ENCODE data around the gene CNTN4.

DNA sequence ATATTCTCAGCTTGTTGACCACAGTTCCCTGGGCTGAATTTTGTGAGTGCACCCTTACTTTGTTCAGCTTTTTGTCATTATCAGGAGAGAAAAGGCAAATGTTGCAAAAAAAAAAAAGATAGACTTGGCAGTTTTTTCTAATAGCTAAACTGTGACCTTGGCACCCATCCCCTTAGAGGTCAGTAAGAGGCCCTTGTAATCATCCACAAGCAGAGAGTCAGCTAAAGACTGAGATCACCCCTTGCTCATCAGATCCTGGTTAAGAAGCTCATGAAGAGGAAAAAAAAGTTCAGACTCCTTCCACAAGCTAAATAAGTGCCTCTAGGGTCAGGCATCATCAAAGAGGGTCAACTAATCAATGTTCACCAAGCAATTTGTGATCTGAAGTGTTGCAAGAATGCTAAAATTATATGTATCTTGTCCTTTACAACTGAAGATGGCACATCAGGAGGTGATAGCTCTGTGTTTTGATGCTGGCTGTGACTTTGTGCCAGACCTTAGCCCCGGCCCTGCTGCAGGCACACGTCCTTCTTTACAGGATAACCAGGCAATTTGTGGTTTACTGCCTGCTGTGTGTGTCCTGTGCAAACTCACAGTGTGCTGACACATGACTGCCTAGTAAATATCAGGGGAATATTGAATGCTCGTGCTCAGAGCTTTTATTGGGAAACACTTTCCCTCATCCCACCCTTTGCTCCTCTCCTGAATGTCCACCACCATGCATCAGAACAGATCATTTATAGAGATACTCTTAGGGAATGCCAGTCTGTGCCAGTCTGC lies 748.6 kb downstream of the CNTN4 start:
- TF ChIP-seq, protein P1, sequence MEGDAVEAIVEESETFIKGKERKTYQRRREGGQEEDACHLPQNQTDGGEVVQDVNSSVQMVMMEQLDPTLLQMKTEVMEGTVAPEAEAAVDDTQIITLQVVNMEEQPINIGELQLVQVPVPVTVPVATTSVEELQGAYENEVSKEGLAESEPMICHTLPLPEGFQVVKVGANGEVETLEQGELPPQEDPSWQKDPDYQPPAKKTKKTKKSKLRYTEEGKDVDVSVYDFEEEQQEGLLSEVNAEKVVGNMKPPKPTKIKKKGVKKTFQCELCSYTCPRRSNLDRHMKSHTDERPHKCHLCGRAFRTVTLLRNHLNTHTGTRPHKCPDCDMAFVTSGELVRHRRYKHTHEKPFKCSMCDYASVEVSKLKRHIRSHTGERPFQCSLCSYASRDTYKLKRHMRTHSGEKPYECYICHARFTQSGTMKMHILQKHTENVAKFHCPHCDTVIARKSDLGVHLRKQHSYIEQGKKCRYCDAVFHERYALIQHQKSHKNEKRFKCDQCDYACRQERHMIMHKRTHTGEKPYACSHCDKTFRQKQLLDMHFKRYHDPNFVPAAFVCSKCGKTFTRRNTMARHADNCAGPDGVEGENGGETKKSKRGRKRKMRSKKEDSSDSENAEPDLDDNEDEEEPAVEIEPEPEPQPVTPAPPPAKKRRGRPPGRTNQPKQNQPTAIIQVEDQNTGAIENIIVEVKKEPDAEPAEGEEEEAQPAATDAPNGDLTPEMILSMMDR (IDR thresholded peaks at IDR 0.05) = no peak
- TF ChIP-seq POLR2A (IDR thresholded peaks at IDR 0.05; ENCODE audit: low read depth) (no peak), EP300 (IDR thresholded peaks at IDR 0.05) (no peak)
